ENCODE measurements around the gene PGAM2.
"Not testable (repeated sequence)": the region's sequence is repeated elsewhere in the genome, so short reads cannot be mapped to it uniquely, and the experiment has no call there.

The PGAM2 gene

GRCh38 chr7:44050121-44050914 lies 15.0 kb downstream of the PGAM2 start:
- DNase-seq (ENCODE audit: low spot score) = no peak

GRCh38 chr7:44048031-44048795 lies 17.2 kb downstream of the PGAM2 start:
- DNase-seq (ENCODE audit: low spot score) = no peak

GRCh38 chr7:44046321-44047061 lies 18.9 kb downstream of the PGAM2 start:
- no peak for DNase-seq (ENCODE audit: low spot score)

GRCh38 chr7:44045226-44046014 lies 19.9 kb downstream of the PGAM2 start:
- DNase-seq (ENCODE audit: low spot score) = no peak

- peak; percentile 98 for DNase-seq (ENCODE audit: low spot score)
These were observed 20.8 kb downstream of the PGAM2 start, which contains the start of gene DBNL for GRCh38 chr7:44044315-44045225. TSS of gene DBNL (plus strand) at chr7:44044702. CDS start at chr7:44044738, 36 bp downstream.

GRCh38 chr7:44043902-44044301 lies 21.5 kb downstream of the PGAM2 start:
- no peak for DNase-seq (ENCODE audit: low spot score)

- no peak for DNase-seq (ENCODE audit: low spot score)
These were observed 23.1 kb downstream of the PGAM2 start for GRCh38 chr7:44042221-44042620.

- not testable (repeated sequence) for DNase-seq (ENCODE audit: low spot score)
These were observed 24.9 kb downstream of the PGAM2 start for GRCh38 chr7:44040493-44040891.

GRCh38 chr7:44039800-44040492 lies 25.4 kb downstream of the PGAM2 start:
- not testable (repeated sequence) for DNase-seq (ENCODE audit: low spot score)

GRCh38 chr7:44038961-44039558 lies 26.3 kb downstream of the PGAM2 start:
- peak; percentile 76 for DNase-seq (ENCODE audit: low spot score)

GRCh38 chr7:44038553-44038952 lies 26.8 kb downstream of the PGAM2 start:
- not testable (repeated sequence) for DNase-seq (ENCODE audit: low spot score)

GRCh38 chr7:44037951-44038350 lies 27.4 kb downstream of the PGAM2 start:
- DNase-seq (ENCODE audit: low spot score) = not testable (repeated sequence)

- DNase-seq (ENCODE audit: low spot score) = not testable (repeated sequence)
These were observed 29.0 kb downstream of the PGAM2 start for GRCh38 chr7:44036364-44036763.

GRCh38 chr7:44033971-44034844 lies 31.2 kb downstream of the PGAM2 start:
- not testable (repeated sequence) for DNase-seq (ENCODE audit: low spot score)

- DNase-seq (ENCODE audit: low spot score) = not testable (repeated sequence)
These were observed 33.3 kb downstream of the PGAM2 start for GRCh38 chr7:44032031-44032430.

GRCh38 chr7:44031319-44031718 lies 34.0 kb downstream of the PGAM2 start:
- not testable (repeated sequence) for DNase-seq (ENCODE audit: low spot score)

- DNase-seq (ENCODE audit: low spot score) = not testable (repeated sequence)
These were observed 35.3 kb downstream of the PGAM2 start for GRCh38 chr7:44030029-44030428.

- not testable (repeated sequence) for DNase-seq (ENCODE audit: low spot score)
These were observed 35.9 kb downstream of the PGAM2 start for GRCh38 chr7:44029433-44029832.

Data from HuH-7 (cell line).